Right cardiac atrium (tissue), 5 donors: Measurements from ENCODE around the gene ADRA2A. TPM values are rescaled to one million over a fixed set of nuclear protein-coding genes. Genes with fewer than 3 reads are reported as not detected.

Source experiments
- ATAC-seq, 2 donors: fragments of 200-7000 bp; cut with Tn5 transposase; one replicate each; pipeline versions ENCODE4 v1.8.0 to v1.9.1; 2020; ENCODE audit warnings: moderate library complexity in 2 of 2, mild to moderate bottlenecking in 1 of 2
- DNase-seq, 3 donors: peaks; one replicate each; pipeline ENCODE4 v3.0.0-alpha.2; 2020
- H3K27ac ChIP-seq: one replicate; pipeline ENCODE4 v1.5.1; 2013; ENCODE audit warnings: mild to moderate bottlenecking, low read length, control low read depth, moderate library complexity
- H3K27me3 ChIP-seq: one replicate; pipeline ENCODE4 v1.6.1; 2013; ENCODE audit not compliant: control insufficient read depth, insufficient read depth
- H3K4me1 ChIP-seq: one replicate; pipeline ENCODE4 v1.6.1; 2013; ENCODE audit warnings: low read length; ENCODE audit not compliant: control insufficient read depth, insufficient read depth
- H3K4me3 ChIP-seq: one replicate; pipeline ENCODE4 v1.5.1; 2013; ENCODE audit warnings: low read length, control low read depth
- H3K9me3 ChIP-seq: one replicate; pipeline ENCODE4 v1.6.1; 2013; ENCODE audit warnings: low read length; ENCODE audit not compliant: control insufficient read depth
- WGBS: extraction: QIAGEN DNeasy Blood & Tissue Kit; methylation state at CpG from one replicate; pipeline ENCODE4 v1.1.7; 2013; 5-methylcytosine and 5-hydroxymethylcytosine counted together
- intact Hi-C, 4 donors: fragments of 100-400 bp; cut with DNase I; formaldehyde crosslinking; loops; one replicate each; pipeline versions ENCODE4 v1.11.0 to v1.14.0; 2022 to 2023
- polyA plus RNA-seq: library from polyadenylated mRNA; stranded (reverse); fragments of 200-250 nt; gene quantifications from one replicate; pipeline ENCODE4 v1.2.3, GENCODE V29; 2013
- total RNA-seq, 4 donors: library from RNA; stranded (reverse); fragmentation: NEBNext Ultra II Directional; extraction: Animal tissue kit (Norgen Biotek cat#: 25700); gene quantifications; one replicate each; pipeline ENCODE4 v1.2.1, GENCODE V29; 2021
- donor health status: healthy with polysubstance abuse.
- donor health status: DM: no; HTN: yes; CAD: no.
- donor health status: DM: no; HTN: no; CAD: no.
- donor health status: DM: no; HTN: yes; CAD: no; lungs with severe emphysema.
- donor health status: DM: yes; HTN: yes; CAD: no.

ADRA2A gene
- total and polyA plus RNA-seq, 5 donors = 0.41 to 0.86 (median 0.74) TPM

GRCh38 chr10:111113238-111113960, 36.6 kb downstream of the ADRA2A start:
- intact Hi-C loops = no loop called here
- Histone ChIP-seq H3K4me1 (no peaks in the 10 kb centered on the region), H3K4me3 (no peak overlapping the region), H3K27ac (no peak overlapping the region), H3K27me3 (no peaks in the 10 kb centered on the region), H3K9me3 (no peaks in the 10 kb centered on the region)
- 87% methylated on average over 8 of the region's 8 CpGs for WGBS
- DNase-seq (no peak), ATAC-seq (no peak)

GRCh38 chr10:111113961-111114757, 37.3 kb downstream of the ADRA2A start:
- ATAC-seq = no peak
- H3K4me1 ChIP-seq = no peaks in the 10 kb centered on the region
- intact Hi-C loops = no loop called here
- H3K27ac ChIP-seq = no peak overlapping the region
- no peaks in the 10 kb centered on the region for H3K9me3 ChIP-seq
- no peaks in the 10 kb centered on the region for H3K27me3 ChIP-seq
- H3K4me3 ChIP-seq = no peak overlapping the region
- DNase-seq = no peak
- 68% methylated on average over 12 of the region's 12 CpGs for whole genome bisulfite sequencing

GRCh38 chr10:111114758-111115500, 38.1 kb downstream of the ADRA2A start:
- Histone ChIP-seq H3K9me3 (no peaks in the 10 kb centered on the region), H3K27me3 (no peaks in the 10 kb centered on the region), H3K4me3 (no peak overlapping the region), H3K27ac (no peak overlapping the region), H3K4me1 (no peaks in the 10 kb centered on the region)
- intact Hi-C loops = no loop called here
- DNase-seq (no peak), ATAC-seq (no peak)
- 82% methylated on average over 12 of the region's 12 CpGs for WGBS

- DNase-seq = no peak
Measured at GRCh38 chr10:111116211-111116610, 39.4 kb downstream of the ADRA2A start.

GRCh38 chr10:111116762-111117445, 40.1 kb downstream of the ADRA2A start:
- H3K27me3 ChIP-seq = no peaks in the 10 kb centered on the region
- DNase-seq (no peak), ATAC-seq (no peak)
- no peak overlapping the region for H3K4me3 ChIP-seq
- H3K4me1 ChIP-seq = no peaks in the 10 kb centered on the region
- H3K27ac ChIP-seq = no peak overlapping the region
- no peaks in the 10 kb centered on the region for H3K9me3 ChIP-seq
- intact Hi-C loops = no loop called here
- WGBS = 80% methylated on average over 16 of the region's 16 CpGs

More at GRCh38 chr10:111116211-111116610, 39.4 kb downstream of the ADRA2A start:
- no peak for ATAC-seq
- H3K27ac ChIP-seq = no peak overlapping the region
- H3K4me3 ChIP-seq = no peak overlapping the region
- no peaks in the 10 kb centered on the region for H3K27me3 ChIP-seq
- H3K4me1 ChIP-seq = no peaks in the 10 kb centered on the region
- no peaks in the 10 kb centered on the region for H3K9me3 ChIP-seq
- intact Hi-C loops = no loop called here
- 82% methylated on average over 9 of the region's 9 CpGs for WGBS

- no peak for ATAC-seq
- Histone ChIP-seq H3K9me3 (no peaks in the 10 kb centered on the region), H3K27me3 (no peaks in the 10 kb centered on the region)
Measured at GRCh38 chr10:111117528-111118277, 40.9 kb downstream of the ADRA2A start.

GRCh38 chr10:111118758-111119157, 41.9 kb downstream of the ADRA2A start:
- Histone ChIP-seq H3K4me3 (no peak overlapping the region), H3K27me3 (no peaks in the 10 kb centered on the region), H3K4me1 (no peaks in the 10 kb centered on the region), H3K27ac (no peak overlapping the region), H3K9me3 (no peaks in the 10 kb centered on the region)
- ATAC-seq (no peak), DNase-seq (no peak)
- WGBS = 72% methylated on average over 3 of the region's 3 CpGs
- intact Hi-C loops = no loop called here

More at GRCh38 chr10:111117528-111118277, 40.9 kb downstream of the ADRA2A start:
- Histone ChIP-seq H3K27ac (no peak overlapping the region), H3K4me3 (no peak overlapping the region), H3K4me1 (no peaks in the 10 kb centered on the region)
- DNase-seq = no peak
- intact Hi-C loops = no loop called here
- WGBS = 77% methylated on average over 8 of the region's 8 CpGs

GRCh38 chr10:111119637-111120036, 42.8 kb downstream of the ADRA2A start:
- DNase-seq = no peak
- no peak for ATAC-seq
- intact Hi-C loops = no loop called here
- Histone ChIP-seq H3K4me1 (no peaks in the 10 kb centered on the region), H3K27ac (no peak overlapping the region), H3K4me3 (no peak overlapping the region), H3K27me3 (no peaks in the 10 kb centered on the region), H3K9me3 (no peaks in the 10 kb centered on the region)
- 87% methylated on average over 4 of the region's 4 CpGs for WGBS

GRCh38 chr10:111122127-111122526, 45.3 kb downstream of the ADRA2A start:
- H3K4me1 ChIP-seq = no peaks in the 10 kb centered on the region
- ATAC-seq (no peak), DNase-seq (no peak)
- no peaks in the 10 kb centered on the region for H3K9me3 ChIP-seq
- intact Hi-C loops = no loop called here
- H3K4me3 ChIP-seq = no peak overlapping the region
- no peak overlapping the region for H3K27ac ChIP-seq
- H3K27me3 ChIP-seq = no peaks in the 10 kb centered on the region

- Histone ChIP-seq H3K27me3 (no peaks in the 10 kb centered on the region), H3K4me1 (no peaks in the 10 kb centered on the region), H3K9me3 (no peaks in the 10 kb centered on the region), H3K27ac (no peak overlapping the region), H3K4me3 (no peak overlapping the region)
- ATAC-seq (no peak), DNase-seq (no peak)
- intact Hi-C loops = no loop called here
- WGBS = 84% methylated on average over 6 of the region's 6 CpGs
Measured at GRCh38 chr10:111123883-111124282, 47.1 kb downstream of the ADRA2A start.
